NCI-H748 treated with DMSO at 0.1 percent for 48 hours (cell line): ENCODE measurements around the gene TMOD1.

ENCODE experiments used
- DNase-seq: peaks from one replicate; lab custom pipeline; 2025; lab: John Stamatoyannopoulos, UW

TMOD1 gene

GRCh38 chr9:97518166-97518908, 16.9 kb downstream of the TMOD1 start:
- DNase-seq: no peak

GRCh38 chr9:97518909-97519307, 17.4 kb downstream of the TMOD1 start:
- no peak for DNase-seq

GRCh38 chr9:97519441-97519970, 18.0 kb downstream of the TMOD1 start:
- no peak for DNase-seq

- no peak for DNase-seq
These were observed 20.3 kb downstream of the TMOD1 start for GRCh38 chr9:97521576-97522333.

GRCh38 chr9:97524424-97524823, 23.0 kb downstream of the TMOD1 start:
- no peak for DNase-seq

- no peak for DNase-seq
These were observed 24.0 kb downstream of the TMOD1 start for GRCh38 chr9:97525451-97525850.

- no peak for DNase-seq
These were observed 25.6 kb downstream of the TMOD1 start for GRCh38 chr9:97526895-97527575.

GRCh38 chr9:97527626-97528528, 26.4 kb downstream of the TMOD1 start:
- no peak for DNase-seq

- no peak for DNase-seq
These were observed 27.2 kb downstream of the TMOD1 start for GRCh38 chr9:97528529-97529230.

- DNase-seq: no peak
These were observed 28.1 kb downstream of the TMOD1 start for GRCh38 chr9:97529363-97530076.

GRCh38 chr9:97531888-97532376, 30.5 kb downstream of the TMOD1 start:
- no peak for DNase-seq

- no peak for DNase-seq
These were observed 32.7 kb downstream of the TMOD1 start for GRCh38 chr9:97534185-97534584.

- no peak for DNase-seq
These were observed 33.6 kb downstream of the TMOD1 start for GRCh38 chr9:97534961-97535594.

- DNase-seq: no peak
These were observed 34.3 kb downstream of the TMOD1 start for GRCh38 chr9:97535771-97536170.

- no peak for DNase-seq
These were observed 35.0 kb downstream of the TMOD1 start for GRCh38 chr9:97536480-97536879.

- DNase-seq: peak; percentile 4
These were observed 42.1 kb downstream of the TMOD1 start for GRCh38 chr9:97543561-97543960.

GRCh38 chr9:97545486-97545885, 44.0 kb downstream of the TMOD1 start:
- DNase-seq: no peak

GRCh38 chr9:97547098-97547829, 45.8 kb downstream of the TMOD1 start:
- DNase-seq: no peak

GRCh38 chr9:97548379-97548778, 46.9 kb downstream of the TMOD1 start:
- DNase-seq: no peak
